Calu3 (cell line): ENCODE data around the gene NEAT1. TPM values are rescaled to one million over a fixed set of nuclear protein-coding genes. Genes with fewer than 3 reads are reported as not detected.

Experiments
- BruUV-seq: library from RNA; stranded (reverse); fragments of 400-500 nt; replicated peaks from 2 replicates; lab custom pipeline; 2021; lab: Mats Ljungman, UMichigan
- CTCF ChIA-PET: fragments of 300-600 bp; sonication (Branson Sonifier 250); formaldehyde crosslinking; loops from one replicate; lab custom pipeline; 2022; ENCODE audit warnings: antibody characterized with exemption; lab: Charles Lee
- DNase-seq: peaks from one replicate; pipeline ENCODE4 v3.0.0; 2022
- H3K27ac Mint-ChIP-seq: one replicate; pipeline ENCODE4 v1.8.0; 2022; ENCODE audit warnings: mixed read lengths; ENCODE audit not compliant: unreplicated experiment
- H3K27me3 Mint-ChIP-seq: one replicate; pipeline ENCODE4 v1.8.0; 2022; ENCODE audit warnings: mixed read lengths; ENCODE audit not compliant: unreplicated experiment
- H3K36me3 Mint-ChIP-seq: one replicate; pipeline ENCODE4 v1.8.0; 2022; ENCODE audit warnings: mild to moderate bottlenecking, moderate library complexity, mixed read lengths; ENCODE audit not compliant: insufficient read depth, unreplicated experiment
- H3K4me1 Mint-ChIP-seq: one replicate; pipeline ENCODE4 v1.8.0; 2022; ENCODE audit warnings: mild to moderate bottlenecking, low read depth, mixed read lengths; ENCODE audit not compliant: unreplicated experiment
- H3K4me3 Mint-ChIP-seq: one replicate; pipeline ENCODE4 v1.8.0; 2022; ENCODE audit warnings: mild to moderate bottlenecking, low read depth, moderate library complexity, mixed read lengths; ENCODE audit not compliant: unreplicated experiment
- H3K9me3 Mint-ChIP-seq: one replicate; pipeline ENCODE4 v1.8.0; 2022; ENCODE audit warnings: low read depth, mixed read lengths; ENCODE audit not compliant: unreplicated experiment
- intact Hi-C: fragments of 100-400 bp; cut with micrococcal nuclease; formaldehyde crosslinking; loops from one replicate; pipeline ENCODE4 v1.10.0; 2022; ENCODE audit not compliant: unreplicated experiment
- total RNA-seq: library from RNA; stranded (reverse); gene quantifications from 2 replicates; pipeline ENCODE4 v1.2.3, GENCODE V29; 2022
- TF ChIP-seq, protein P1 (sequence below): fragments of 200-600 bp; IDR thresholded peaks from one replicate; pipeline ENCODE4 v1.8.0; 2022; ENCODE audit warnings: antibody characterized with exemption; ENCODE audit not compliant: unreplicated experiment

Gene NEAT1
- total RNA-seq, 1 experiment from 2014 or later: 605 TPM

GRCh38 chr11:65493367-65494176, 71.0 kb downstream of the NEAT1 start:
- Mint-ChIP-seq H3K4me3 (no peak overlapping the region), H3K9me3 (no peaks in the 10 kb centered on the region), H3K4me1 (peaks cover 76% of the 10 kb centered on the region), H3K27me3 (no peaks in the 10 kb centered on the region), H3K36me3 (peaks cover 44% of the 10 kb centered on the region), H3K27ac (peak overlapping the region; percentile 87)
- TF ChIP-seq, protein P1, sequence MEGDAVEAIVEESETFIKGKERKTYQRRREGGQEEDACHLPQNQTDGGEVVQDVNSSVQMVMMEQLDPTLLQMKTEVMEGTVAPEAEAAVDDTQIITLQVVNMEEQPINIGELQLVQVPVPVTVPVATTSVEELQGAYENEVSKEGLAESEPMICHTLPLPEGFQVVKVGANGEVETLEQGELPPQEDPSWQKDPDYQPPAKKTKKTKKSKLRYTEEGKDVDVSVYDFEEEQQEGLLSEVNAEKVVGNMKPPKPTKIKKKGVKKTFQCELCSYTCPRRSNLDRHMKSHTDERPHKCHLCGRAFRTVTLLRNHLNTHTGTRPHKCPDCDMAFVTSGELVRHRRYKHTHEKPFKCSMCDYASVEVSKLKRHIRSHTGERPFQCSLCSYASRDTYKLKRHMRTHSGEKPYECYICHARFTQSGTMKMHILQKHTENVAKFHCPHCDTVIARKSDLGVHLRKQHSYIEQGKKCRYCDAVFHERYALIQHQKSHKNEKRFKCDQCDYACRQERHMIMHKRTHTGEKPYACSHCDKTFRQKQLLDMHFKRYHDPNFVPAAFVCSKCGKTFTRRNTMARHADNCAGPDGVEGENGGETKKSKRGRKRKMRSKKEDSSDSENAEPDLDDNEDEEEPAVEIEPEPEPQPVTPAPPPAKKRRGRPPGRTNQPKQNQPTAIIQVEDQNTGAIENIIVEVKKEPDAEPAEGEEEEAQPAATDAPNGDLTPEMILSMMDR: no peak
- BruUV-seq: no TSS peak
- intact Hi-C loops: no loop called here
- CTCF ChIA-PET: interaction anchor here (1.0 to 3.0 kb wide), 2 partner anchors 14 to 16 kb away, joined by 6 to 23 read pairs; no protein-coding TSS in a partner anchor
- DNase-seq: no peak

Other genes with a start within 250 kb of the NEAT1 start
- 288 and 314 TPM in 2 replicates for gene CAPN1, start 240.9 kb upstream of the NEAT1 start, total RNA-seq
- 34.4 and 40.4 TPM in 2 replicates for gene POLA2, start 160.8 kb upstream of the NEAT1 start, total RNA-seq
- 35.6 and 43.2 TPM in 2 replicates for gene CDC42EP2, start 107.9 kb upstream of the NEAT1 start, total RNA-seq
- 57.5 and 61.1 TPM in 2 replicates for gene DPF2, start 88.9 kb upstream of the NEAT1 start, total RNA-seq
- gene TIGD3, start 68.0 kb upstream of the NEAT1 start, total RNA-seq: 0.73 and 1.5 TPM in 2 replicates
- gene SLC25A45, start 40.2 kb upstream of the NEAT1 start, total RNA-seq: 2.9 and 4.0 TPM in 2 replicates
- gene FRMD8, start 36.2 kb upstream of the NEAT1 start, total RNA-seq: 40.2 and 51.9 TPM in 2 replicates
- gene MALAT1, start 76.2 kb downstream of the NEAT1 start, total RNA-seq: 8,437 and 9,950 TPM in 2 replicates
- 47.8 and 53.6 TPM in 2 replicates for gene SCYL1, start 102.3 kb downstream of the NEAT1 start, total RNA-seq
- gene LTBP3, start 135.6 kb downstream of the NEAT1 start, total RNA-seq: 166 and 169 TPM in 2 replicates
- 40.7 and 45.3 TPM in 2 replicates for gene ZNRD2, start 147.7 kb downstream of the NEAT1 start, total RNA-seq
- 29.8 and 30.6 TPM in 2 replicates for gene FAM89B, start 149.7 kb downstream of the NEAT1 start, total RNA-seq
- 73.7 and 81.0 TPM in 2 replicates for gene EHBP1L1, start 153.3 kb downstream of the NEAT1 start, total RNA-seq
- 1.2 and 1.4 TPM in 2 replicates for gene KCNK7, start 173.0 kb downstream of the NEAT1 start, total RNA-seq
- gene MAP3K11, start 191.4 kb downstream of the NEAT1 start, total RNA-seq: 86.3 and 91.4 TPM in 2 replicates
- 72.8 and 77.4 TPM in 2 replicates for gene PCNX3, start 193.0 kb downstream of the NEAT1 start, total RNA-seq
- 33.0 and 41.3 TPM in 2 replicates for gene SIPA1, start 215.3 kb downstream of the NEAT1 start, total RNA-seq
- gene RELA, start 240.1 kb downstream of the NEAT1 start, total RNA-seq: 76.4 and 79.6 TPM in 2 replicates